Esophagus muscularis mucosa (tissue), 4 donors: ENCODE results near the gene ZMIZ1.

Source experiments
- EP300 ChIP-seq: sonication (generic); formaldehyde crosslinking; IDR thresholded peaks from one replicate; pipeline ENCODE4 v1.6.1; 2017; ENCODE audit warnings: antibody characterized with exemption
- POLR2A ChIP-seq: fragments of 450-650 bp; IDR thresholded peaks from one replicate; pipeline ENCODE4 v1.6.1; 2017; ENCODE audit warnings: antibody characterized with exemption, moderate library complexity, mild to moderate bottlenecking, low read depth
- POLR2AphosphoS5 ChIP-seq, 2 donors: sonication (generic); formaldehyde crosslinking; IDR thresholded peaks; one replicate each; pipeline ENCODE4 v1.6.1; 2017; ENCODE audit warnings: antibody characterized with exemption in 2 of 2
- TF ChIP-seq, protein P1 (sequence below), 3 experiments: fragments of 200-600 bp in 2 of 3; fragments of 450-650 bp in 1 of 3; sonication (generic) in 2 of 3; IDR thresholded peaks; one replicate each; pipeline ENCODE4 v1.5.1; 2017 to 2019; ENCODE audit warnings: antibody characterized with exemption in 3 of 3, mild to moderate bottlenecking in 2 of 3, moderate library complexity in 1 of 3

DNA sequence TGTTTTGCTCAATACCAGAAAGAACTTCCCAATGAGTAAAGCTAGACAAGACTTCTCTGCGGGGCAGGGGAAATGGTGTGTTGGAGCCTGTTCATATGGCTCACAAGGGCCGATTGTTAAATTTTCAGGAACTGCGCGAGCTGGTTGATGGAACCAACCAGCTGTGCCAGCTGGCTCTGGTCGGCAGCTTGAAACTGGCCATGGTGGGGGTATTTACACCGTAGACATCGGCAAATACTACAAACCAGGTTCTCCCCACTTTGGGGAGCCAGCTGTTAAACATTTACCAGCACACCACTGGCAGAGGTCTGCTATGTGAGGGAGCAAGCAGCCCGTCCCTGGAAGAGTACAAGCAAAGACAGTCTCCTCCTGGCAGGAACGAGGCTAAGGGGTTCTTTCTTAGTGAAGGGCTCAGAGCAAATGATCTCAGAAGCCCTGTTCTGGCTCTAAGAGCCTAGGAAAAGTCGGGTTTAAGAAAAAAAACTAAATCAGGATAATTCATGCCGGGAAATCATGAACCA, 8.8 kb upstream of the ZMIZ1 start:
- TF ChIP-seq, protein P1, sequence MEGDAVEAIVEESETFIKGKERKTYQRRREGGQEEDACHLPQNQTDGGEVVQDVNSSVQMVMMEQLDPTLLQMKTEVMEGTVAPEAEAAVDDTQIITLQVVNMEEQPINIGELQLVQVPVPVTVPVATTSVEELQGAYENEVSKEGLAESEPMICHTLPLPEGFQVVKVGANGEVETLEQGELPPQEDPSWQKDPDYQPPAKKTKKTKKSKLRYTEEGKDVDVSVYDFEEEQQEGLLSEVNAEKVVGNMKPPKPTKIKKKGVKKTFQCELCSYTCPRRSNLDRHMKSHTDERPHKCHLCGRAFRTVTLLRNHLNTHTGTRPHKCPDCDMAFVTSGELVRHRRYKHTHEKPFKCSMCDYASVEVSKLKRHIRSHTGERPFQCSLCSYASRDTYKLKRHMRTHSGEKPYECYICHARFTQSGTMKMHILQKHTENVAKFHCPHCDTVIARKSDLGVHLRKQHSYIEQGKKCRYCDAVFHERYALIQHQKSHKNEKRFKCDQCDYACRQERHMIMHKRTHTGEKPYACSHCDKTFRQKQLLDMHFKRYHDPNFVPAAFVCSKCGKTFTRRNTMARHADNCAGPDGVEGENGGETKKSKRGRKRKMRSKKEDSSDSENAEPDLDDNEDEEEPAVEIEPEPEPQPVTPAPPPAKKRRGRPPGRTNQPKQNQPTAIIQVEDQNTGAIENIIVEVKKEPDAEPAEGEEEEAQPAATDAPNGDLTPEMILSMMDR (IDR thresholded peaks at IDR 0.05): no peak
- no peak for TF ChIP-seq POLR2A
- TF ChIP-seq POLR2AphosphoS5 (IDR thresholded peaks at IDR 0.05): no peak
- no peak for TF ChIP-seq EP300
